BLaER1 (cell line): ENCODE measurements around the gene LRPPRC.

Source experiments
- H3K27ac ChIP-seq: shearing (Covaris generic); formaldehyde crosslinking; 2 replicates; pipeline ENCODE4 v1.8.1; 2022
- H3K27me3 ChIP-seq: shearing (Covaris generic); formaldehyde crosslinking; 2 replicates; pipeline ENCODE4 v1.8.1; 2022
- H3K36me3 ChIP-seq: shearing (Covaris generic); formaldehyde crosslinking; 2 replicates; pipeline ENCODE4 v1.8.1; 2022
- H3K4me1 ChIP-seq: shearing (Covaris generic); formaldehyde crosslinking; 2 replicates; pipeline ENCODE4 v1.8.1; 2022
- H3K4me2 ChIP-seq: shearing (Covaris generic); formaldehyde crosslinking; 2 replicates; pipeline ENCODE4 v1.8.1; 2022
- H3K4me3 ChIP-seq: shearing (Covaris generic); formaldehyde crosslinking; 2 replicates; pipeline ENCODE4 v1.8.1; 2022
- H3K9ac ChIP-seq: shearing (Covaris generic); formaldehyde crosslinking; 2 replicates; pipeline ENCODE4 v1.8.1; 2022
- H3K9me3 ChIP-seq: shearing (Covaris generic); formaldehyde crosslinking; 2 replicates; pipeline ENCODE4 v1.8.1; 2022
- H4K20me1 ChIP-seq: shearing (Covaris generic); formaldehyde crosslinking; 2 replicates; pipeline ENCODE4 v1.8.1; 2022
- Cebpa-rat ChIP-seq: shearing (Covaris generic); IDR thresholded peaks from 2 replicates; pipeline ENCODE4 v1.8.1; 2022

The LRPPRC gene

DNA sequence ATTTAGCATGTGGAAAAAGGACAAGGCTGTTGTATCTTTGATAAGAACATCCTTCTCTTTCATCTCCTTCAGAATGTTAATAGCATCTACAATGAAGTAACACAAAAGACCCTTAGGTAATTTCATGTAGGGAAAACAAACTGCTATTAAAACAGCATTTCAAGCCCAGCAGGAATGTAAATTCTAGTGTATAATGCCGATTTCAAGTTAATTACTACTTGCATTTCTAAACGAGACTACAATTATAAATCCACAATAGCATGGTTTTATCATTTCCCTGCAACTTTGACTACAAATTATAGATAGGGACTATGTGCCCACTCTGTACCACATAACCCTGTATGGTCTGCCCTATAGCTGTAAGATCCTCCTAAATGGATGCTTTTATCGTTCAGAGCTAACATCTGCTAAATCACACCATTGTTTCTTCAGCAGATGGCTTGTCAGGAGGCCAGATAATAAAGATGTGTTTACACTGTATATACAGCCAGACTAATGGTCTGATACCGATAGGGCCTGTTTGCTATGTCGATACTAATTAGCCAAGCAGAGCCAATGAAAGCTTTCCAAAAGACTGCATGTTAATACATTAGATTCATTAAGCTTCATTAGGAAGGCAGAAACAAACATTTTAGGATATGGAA lies 51.9 kb downstream of the LRPPRC start:
- H3K4me3 ChIP-seq: no peak overlapping the region
- no peak overlapping the region for H3K27ac ChIP-seq
- H4K20me1 ChIP-seq: 0 out of 2 replicates have a peak, but pooled peaks cover 24% of the 10 kb centered on the region
- H3K9ac ChIP-seq: no peak overlapping the region
- H3K4me2 ChIP-seq: no peak overlapping the region
- no peaks in the 10 kb centered on the region for H3K9me3 ChIP-seq
- H3K27me3 ChIP-seq: no peaks in the 10 kb centered on the region
- peaks cover 90% of the 10 kb centered on the region for H3K36me3 ChIP-seq
- no peak for TF ChIP-seq Cebpa-rat
- no peaks in the 10 kb centered on the region for H3K4me1 ChIP-seq

DNA sequence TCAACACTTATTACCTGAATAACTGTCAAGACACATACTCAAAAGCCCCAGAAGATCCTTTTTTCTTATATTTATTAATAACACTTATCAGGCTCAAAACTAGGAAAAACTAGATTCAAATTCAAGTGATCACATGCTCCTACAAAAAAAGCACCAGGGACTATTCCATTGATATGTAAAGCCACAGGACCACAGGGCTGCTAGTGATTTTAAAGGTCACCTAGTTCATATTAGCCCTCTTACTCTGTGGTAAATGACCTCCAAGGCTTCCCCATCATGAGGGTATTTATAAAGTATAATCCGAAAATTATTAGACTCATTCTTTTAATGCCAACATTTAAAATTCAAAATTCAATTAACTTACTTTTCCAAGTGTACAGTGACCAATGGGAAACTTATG lies 52.5 kb downstream of the LRPPRC start:
- H3K27ac ChIP-seq: no peak overlapping the region
- 0 out of 2 replicates have a peak, but pooled peaks cover 18% of the 10 kb centered on the region for H4K20me1 ChIP-seq
- no peak overlapping the region for H3K9ac ChIP-seq
- H3K9me3 ChIP-seq: no peaks in the 10 kb centered on the region
- no peak overlapping the region for H3K4me3 ChIP-seq
- no peak for TF ChIP-seq Cebpa-rat
- no peaks in the 10 kb centered on the region for H3K4me1 ChIP-seq
- H3K36me3 ChIP-seq: peaks cover 90% of the 10 kb centered on the region
- no peak overlapping the region for H3K4me2 ChIP-seq
- no peaks in the 10 kb centered on the region for H3K27me3 ChIP-seq

DNA sequence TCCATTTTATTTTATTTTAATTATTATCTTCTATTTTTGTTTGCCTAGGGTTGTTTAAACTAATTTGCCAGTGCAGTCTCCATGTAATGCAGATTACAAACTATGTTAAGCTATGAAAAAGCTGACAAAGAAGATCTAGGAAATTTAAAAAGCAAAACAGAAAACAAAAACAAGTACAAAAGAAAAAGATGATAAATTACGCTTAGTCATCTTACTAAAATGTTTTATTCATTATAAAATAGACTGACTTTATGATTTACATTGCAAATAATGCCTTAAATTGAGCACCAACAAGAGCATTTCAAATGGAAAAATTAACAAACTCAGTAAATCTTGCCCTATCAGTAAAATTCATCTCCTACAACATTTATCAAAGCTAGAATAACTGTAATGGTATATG lies 52.9 kb downstream of the LRPPRC start:
- H3K4me1 ChIP-seq: no peaks in the 10 kb centered on the region
- peaks cover 87% of the 10 kb centered on the region for H3K36me3 ChIP-seq
- no peak for TF ChIP-seq Cebpa-rat
- no peaks in the 10 kb centered on the region for H3K27me3 ChIP-seq
- no peak overlapping the region for H3K4me2 ChIP-seq
- H3K9me3 ChIP-seq: no peaks in the 10 kb centered on the region
- H3K27ac ChIP-seq: no peak overlapping the region
- no peak overlapping the region for H3K9ac ChIP-seq
- H4K20me1 ChIP-seq: peaks cover 17% of the 10 kb centered on the region; the same call in 1 of the 2 replicates
- H3K4me3 ChIP-seq: no peak overlapping the region

DNA sequence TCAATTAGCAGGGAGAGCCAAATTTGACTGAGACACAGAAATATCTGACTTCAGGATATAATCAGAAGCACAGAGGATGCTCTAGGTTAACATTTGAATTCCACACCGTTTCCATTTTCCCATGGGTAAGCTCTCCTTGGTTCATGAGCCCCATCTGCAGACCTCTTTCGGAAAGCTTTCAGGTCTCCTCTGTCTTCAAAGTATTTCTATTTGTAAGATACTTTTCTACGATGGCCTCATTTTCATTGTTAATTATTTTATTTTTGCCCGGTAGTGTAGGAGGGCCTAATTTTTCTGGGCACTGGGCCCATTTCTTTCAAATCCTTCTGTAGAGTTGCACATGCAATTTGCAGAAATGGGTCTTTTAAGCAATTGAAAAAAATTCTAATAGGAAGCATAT lies 53.8 kb downstream of the LRPPRC start:
- Histone ChIP-seq H3K27me3 (no peaks in the 10 kb centered on the region), H3K36me3 (peaks cover 86% of the 10 kb centered on the region), H3K4me1 (no peaks in the 10 kb centered on the region), H4K20me1 (peaks cover 23% of the 10 kb centered on the region; the same call in 1 of the 2 replicates), H3K4me3 (no peak overlapping the region), H3K9me3 (no peaks in the 10 kb centered on the region), H3K9ac (no peak overlapping the region), H3K27ac (no peak overlapping the region), H3K4me2 (no peak overlapping the region)
- no peak for TF ChIP-seq Cebpa-rat

DNA sequence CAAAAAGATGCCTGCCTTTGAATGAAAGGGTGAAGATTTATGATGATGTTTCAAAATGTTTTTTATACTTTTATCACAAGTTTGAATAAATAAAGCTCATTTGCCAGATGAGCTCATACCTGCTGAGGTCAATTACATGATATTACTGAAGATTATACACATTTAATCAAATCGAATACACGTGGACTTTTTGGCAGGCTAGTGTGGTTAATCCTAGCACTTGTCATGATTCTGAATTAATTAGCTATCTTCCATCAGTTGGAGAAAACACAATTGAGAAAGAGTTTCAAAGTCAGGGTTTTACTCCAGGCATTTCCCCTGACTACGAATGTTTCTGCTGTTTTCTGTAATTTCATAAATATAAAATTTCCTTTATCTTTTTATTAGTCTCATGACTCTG lies 54.4 kb downstream of the LRPPRC start:
- Histone ChIP-seq H3K9ac (no peak overlapping the region), H3K4me3 (no peak overlapping the region), H3K36me3 (peaks cover 80% of the 10 kb centered on the region), H3K27ac (no peak overlapping the region), H3K27me3 (no peaks in the 10 kb centered on the region), H3K9me3 (no peaks in the 10 kb centered on the region), H3K4me1 (no peaks in the 10 kb centered on the region), H4K20me1 (peaks cover 23% of the 10 kb centered on the region; the same call in 1 of the 2 replicates), H3K4me2 (no peak overlapping the region)
- no peak for TF ChIP-seq Cebpa-rat

DNA sequence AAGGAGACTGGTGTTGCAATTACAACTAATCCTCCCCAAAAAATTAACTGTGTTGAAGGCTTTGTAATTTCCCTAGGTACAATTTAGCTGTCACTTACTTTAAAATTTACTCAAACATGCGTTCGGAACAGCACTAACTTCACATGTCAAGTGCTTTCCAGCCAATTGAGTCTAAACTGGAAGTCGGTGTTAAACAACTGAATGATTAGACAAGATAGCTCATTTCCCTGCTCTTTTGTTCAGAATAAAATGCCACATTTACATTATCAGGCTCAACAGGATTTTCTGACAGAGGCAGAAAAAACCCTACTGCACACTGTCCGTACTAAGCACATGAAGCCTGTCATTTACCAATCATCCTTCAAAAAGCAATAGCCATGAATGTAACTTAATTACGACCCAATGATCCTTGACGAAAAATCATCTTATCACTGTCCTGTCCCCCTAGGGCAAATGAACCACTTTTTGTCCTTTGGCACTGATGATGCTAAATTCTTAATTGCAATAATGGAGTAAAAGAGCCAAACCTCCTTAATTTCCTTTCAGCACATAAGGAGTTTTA lies 56.0 kb downstream of the LRPPRC start:
- Histone ChIP-seq H3K9me3 (no peaks in the 10 kb centered on the region), H3K27me3 (no peaks in the 10 kb centered on the region), H3K36me3 (peaks cover 70% of the 10 kb centered on the region), H3K4me1 (no peaks in the 10 kb centered on the region), H4K20me1 (peaks cover 19% of the 10 kb centered on the region; the same call in 1 of the 2 replicates), H3K4me2 (no peak overlapping the region), H3K27ac (no peak overlapping the region), H3K4me3 (no peak overlapping the region), H3K9ac (no peak overlapping the region)
- TF ChIP-seq Cebpa-rat: no peak

DNA sequence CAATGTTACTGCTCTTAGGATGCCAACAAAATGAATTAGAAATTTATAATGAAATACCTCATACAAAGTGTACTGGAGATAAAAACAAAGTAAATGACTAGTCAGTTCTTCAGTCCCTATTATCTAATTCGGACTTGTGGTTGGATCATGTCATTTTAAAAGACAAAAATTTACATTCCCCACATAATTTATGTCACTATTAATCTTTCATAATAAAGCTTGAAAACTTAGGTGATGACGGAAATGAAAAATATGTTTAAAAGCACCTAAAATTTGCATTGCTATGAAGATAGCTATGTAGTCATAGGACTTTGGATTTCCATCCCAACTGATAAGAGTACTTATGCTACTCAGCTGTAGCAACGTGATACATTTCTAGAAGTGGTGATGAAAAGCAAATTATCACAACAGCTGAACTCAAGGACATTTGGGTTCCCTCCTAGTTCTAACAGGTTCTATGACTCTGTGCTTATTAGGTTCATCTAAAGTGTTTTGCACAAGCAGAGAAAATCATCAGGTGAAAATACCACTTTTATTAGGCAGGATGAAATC lies 58.4 kb downstream of the LRPPRC start:
- no peak for TF ChIP-seq Cebpa-rat
- H3K36me3 ChIP-seq: peaks cover 68% of the 10 kb centered on the region

DNA sequence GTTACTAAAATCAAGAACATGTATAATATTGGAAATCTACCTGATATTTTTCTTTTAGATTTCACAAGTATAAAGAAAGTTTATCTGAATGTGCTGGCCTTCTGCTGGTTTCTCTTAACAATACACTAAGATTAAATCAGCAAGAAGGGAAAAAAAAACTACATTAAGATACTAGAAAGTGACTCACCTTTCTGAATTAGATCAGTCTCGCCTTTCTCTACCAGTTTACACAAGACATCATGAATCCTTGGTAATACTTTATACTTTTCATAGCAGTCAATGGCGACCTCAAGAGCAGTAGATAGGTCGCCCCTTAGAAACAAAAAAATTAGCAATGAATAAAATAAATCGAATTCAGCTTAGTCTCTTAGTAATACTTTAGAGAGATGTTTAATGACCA lies 61.2 kb downstream of the LRPPRC start:
- no peak for TF ChIP-seq Cebpa-rat
- Histone ChIP-seq H3K4me2 (no peak overlapping the region), H3K4me1 (no peaks in the 10 kb centered on the region), H4K20me1 (peaks cover 6% of the 10 kb centered on the region; the same call in 1 of the 2 replicates), H3K27me3 (no peaks in the 10 kb centered on the region), H3K9me3 (no peaks in the 10 kb centered on the region), H3K4me3 (no peak overlapping the region), H3K36me3 (peaks cover 73% of the 10 kb centered on the region), H3K27ac (no peak overlapping the region), H3K9ac (no peak overlapping the region)

More for the DNA sequence above, 58.4 kb downstream of the LRPPRC start:
- Histone ChIP-seq H3K4me2 (no peak overlapping the region), H3K9me3 (no peaks in the 10 kb centered on the region), H3K4me1 (no peaks in the 10 kb centered on the region), H3K27me3 (no peaks in the 10 kb centered on the region), H4K20me1 (peaks cover 12% of the 10 kb centered on the region; the same call in 1 of the 2 replicates), H3K4me3 (no peak overlapping the region), H3K9ac (no peak overlapping the region), H3K27ac (no peak overlapping the region)

DNA sequence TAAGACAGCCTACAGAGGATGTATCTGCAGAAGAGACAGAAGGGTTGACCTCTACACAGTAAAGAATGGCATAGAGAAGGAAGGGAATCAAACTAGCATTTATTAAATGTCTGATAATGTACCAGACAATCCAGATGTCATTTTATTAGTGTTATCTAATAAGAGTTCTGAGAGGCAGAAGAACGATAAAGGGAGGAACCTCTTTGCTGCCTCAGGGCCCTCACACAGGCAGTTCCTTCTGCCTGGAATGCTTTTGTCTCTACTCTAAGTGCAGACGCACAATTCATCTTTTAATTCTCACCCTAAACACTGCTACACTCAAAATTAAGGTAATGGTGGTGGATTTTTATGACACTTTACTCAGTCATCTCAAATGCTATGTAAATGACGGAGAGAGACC lies 64.5 kb downstream of the LRPPRC start:
- no peaks in the 10 kb centered on the region for H3K27me3 ChIP-seq
- no peak overlapping the region for H3K27ac ChIP-seq
- H3K9ac ChIP-seq: no peak overlapping the region
- H3K4me3 ChIP-seq: no peak overlapping the region
- no peak overlapping the region for H3K4me2 ChIP-seq
- H3K4me1 ChIP-seq: no peaks in the 10 kb centered on the region
- H3K9me3 ChIP-seq: no peaks in the 10 kb centered on the region
- no peak for TF ChIP-seq Cebpa-rat
- no peaks in the 10 kb centered on the region for H4K20me1 ChIP-seq
- peaks cover 79% of the 10 kb centered on the region for H3K36me3 ChIP-seq

DNA sequence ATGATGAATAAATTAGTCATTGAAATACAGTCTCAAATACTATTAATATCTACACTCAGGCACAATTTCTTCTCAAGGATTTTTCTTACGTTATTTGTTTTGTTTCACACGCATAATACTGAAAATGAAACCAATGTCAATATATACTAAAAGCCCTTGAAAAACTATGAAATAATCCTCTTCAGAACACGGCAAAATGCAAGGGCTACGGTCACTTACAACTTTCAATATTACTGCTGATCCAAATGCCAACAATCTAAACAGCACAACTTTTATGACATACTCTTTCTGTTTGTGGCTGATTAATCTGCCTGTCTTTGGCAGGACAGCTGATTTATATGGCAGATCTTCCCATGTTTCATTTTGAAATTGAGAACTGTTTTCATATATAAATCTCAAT lies 68.3 kb downstream of the LRPPRC start:
- TF ChIP-seq Cebpa-rat: no peak
- no peak overlapping the region for H3K9ac ChIP-seq
- H3K4me1 ChIP-seq: no peaks in the 10 kb centered on the region
- H3K9me3 ChIP-seq: no peaks in the 10 kb centered on the region
- H3K4me3 ChIP-seq: no peak overlapping the region
- H4K20me1 ChIP-seq: 0 out of 2 replicates have a peak, but pooled peaks cover 3% of the 10 kb centered on the region
- no peak overlapping the region for H3K27ac ChIP-seq
- H3K36me3 ChIP-seq: peaks cover 86% of the 10 kb centered on the region
- no peaks in the 10 kb centered on the region for H3K27me3 ChIP-seq
- H3K4me2 ChIP-seq: no peak overlapping the region
